Endothelial cell of umbilical vein (primary cell): ENCODE measurements around the gene PKNOX1. TPM values are rescaled to one million over a fixed set of nuclear protein-coding genes. Genes with fewer than 3 reads are reported as not detected.

Experiments
- BruUV-seq: library from RNA; stranded (reverse); fragments of 400-500 nt; replicated peaks from 2 replicates; lab custom pipeline; 2021; lab: Mats Ljungman, UMichigan
- CTCF ChIA-PET: fragments of 300-600, 350-600 bp; sonication (Branson Sonifier 250); formaldehyde crosslinking; loops from one replicate; lab custom pipeline; 2021; ENCODE audit warnings: antibody characterized with exemption, inconsistent platforms; lab: Charles Lee
- POLR2A ChIA-PET: fragments of 300-600, 350-600 bp; sonication (Branson Sonifier 250); formaldehyde crosslinking; loops from one replicate; lab custom pipeline; 2021; ENCODE audit warnings: antibody characterized with exemption, inconsistent platforms; lab: Charles Lee
- DNase-seq: peaks from one replicate; pipeline ENCODE4 v3.0.0-alpha.2; 2011; ENCODE audit warnings: low read depth, low spot score
- FAIRE-seq: peaks from 2 replicates; lab custom pipeline; 2011; peaks lifted over from hg19 to GRCh38; lab: Jason Lieb, UNC
- H2AFZ ChIP-seq: 2 replicates; pipeline ENCODE4 v1.6.0; 2012; ENCODE audit warnings: low read depth, low read length, control low read depth, inconsistent platforms
- H3K27ac ChIP-seq: 2 replicates; pipeline ENCODE4 v1.5.1; 2011; ENCODE audit warnings: low read depth, mild to moderate bottlenecking, control low read depth, low read length, moderate library complexity; ENCODE audit not compliant: insufficient read depth
- H3K27me3 ChIP-seq, 2 experiments: 2 replicates each; pipeline versions ENCODE4 v1.6.0 to v1.6.1; 2011; ENCODE audit warnings: low read length in 2 of 2, mixed read lengths in 1 of 2; ENCODE audit not compliant: control insufficient read depth in 2 of 2, insufficient read depth in 2 of 2
- H3K36me3 ChIP-seq, 2 experiments: 2 replicates in 1 of 2; 3 replicates in 1 of 2; pipeline ENCODE4 v1.5.1; 2011; ENCODE audit warnings: low read length in 2 of 2, mild to moderate bottlenecking in 1 of 2, moderate library complexity in 1 of 2; ENCODE audit not compliant: control insufficient read depth in 2 of 2, insufficient read depth in 2 of 2; ENCODE audit errors: extremely low read depth in 1 of 2
- H3K4me1 ChIP-seq: 3 replicates; pipeline ENCODE4 v1.5.1; 2011; ENCODE audit warnings: mild to moderate bottlenecking, low read length; ENCODE audit not compliant: control insufficient read depth, insufficient read depth; ENCODE audit errors: extremely low read depth
- H3K4me2 ChIP-seq: 2 replicates; pipeline ENCODE4 v1.6.1; 2011; ENCODE audit warnings: low read length, control low read depth, mixed read lengths; ENCODE audit not compliant: insufficient read depth
- H3K4me3 ChIP-seq, 3 experiments: fragments of 200-600 bp in 1 of 3; sonication (generic), shearing (Covaris generic) in 1 of 3; replicated peaks in 1 of 3; 2 replicates each; pipeline ENCODE4 v1.5.1; 2011 to 2016; ENCODE audit warnings: control low read depth in 3 of 3, low read length in 3 of 3, mild to moderate bottlenecking in 2 of 3, inconsistent platforms in 1 of 3, low read depth in 1 of 3, moderate library complexity in 1 of 3; ENCODE audit not compliant: insufficient read depth in 1 of 3
- H3K79me2 ChIP-seq: 2 replicates; pipeline ENCODE4 v1.6.0; 2012; ENCODE audit warnings: low read length, inconsistent platforms; ENCODE audit not compliant: control insufficient read depth, insufficient read depth
- H3K9ac ChIP-seq: replicated peaks from 2 replicates; pipeline ENCODE3; 2011; ENCODE audit warnings: low read length, control low read depth; ENCODE audit not compliant: insufficient read depth; ENCODE audit errors: extremely low read depth
- H3K9me1 ChIP-seq: replicated peaks from 3 replicates; pipeline ENCODE4 v1.6.0; 2011; ENCODE audit warnings: mild to moderate bottlenecking, low read length; ENCODE audit not compliant: control insufficient read depth, insufficient read depth; ENCODE audit errors: extremely low read depth
- H3K9me3 ChIP-seq: replicated peaks from 2 replicates; pipeline ENCODE4 v1.5.1; 2012; ENCODE audit warnings: low read length, inconsistent platforms; ENCODE audit not compliant: control insufficient read depth, insufficient read depth
- H4K20me1 ChIP-seq: replicated peaks from 2 replicates; pipeline ENCODE3; 2011; ENCODE audit warnings: mild to moderate bottlenecking, low read length; ENCODE audit not compliant: control insufficient read depth, insufficient read depth; ENCODE audit errors: extremely low read depth
- EZH2 ChIP-seq: IDR thresholded peaks from 2 replicates; pipeline ENCODE4 v1.6.1; 2012; ENCODE audit warnings: borderline replicate concordance, low read depth, mild to moderate bottlenecking, moderate library complexity, low read length, inconsistent platforms; ENCODE audit not compliant: severe bottlenecking
- FOS ChIP-seq: IDR thresholded peaks from 2 replicates; pipeline ENCODE4 v1.6.1; 2011; ENCODE audit warnings: mild to moderate bottlenecking, low read length, moderate library complexity, borderline replicate concordance; ENCODE audit not compliant: insufficient read depth
- GATA2 ChIP-seq: IDR thresholded peaks from 2 replicates; pipeline ENCODE4 v1.7.0; 2011; ENCODE audit warnings: low read depth, mild to moderate bottlenecking, moderate library complexity, mixed read lengths, low read length; ENCODE audit not compliant: insufficient read length, insufficient read depth
- JUN ChIP-seq: IDR thresholded peaks from 2 replicates; pipeline ENCODE4 v1.6.1; 2011; ENCODE audit warnings: borderline replicate concordance, low read depth; ENCODE audit not compliant: insufficient read length, insufficient read depth
- MYC ChIP-seq: IDR thresholded peaks from one replicate; pipeline ENCODE4 v1.6.1; 2011; ENCODE audit warnings: mild to moderate bottlenecking, low read depth, low read length
- POLR2A ChIP-seq: IDR thresholded peaks from 2 replicates; pipeline ENCODE4 v1.6.1; 2012; ENCODE audit warnings: low read depth, mild to moderate bottlenecking, control low read depth, low read length
- POLR2AphosphoS5 ChIP-seq: IDR thresholded peaks from 2 replicates; pipeline ENCODE4 v1.6.1; 2012; ENCODE audit warnings: low read depth, mild to moderate bottlenecking, control low read depth, low read length, moderate library complexity; ENCODE audit not compliant: insufficient read depth
- dilution Hi-C: fragments of 300-500 bp; cut with MboI; formaldehyde crosslinking; loops from one replicate; pipeline ENCODE4 v1.15.0; 2019; ENCODE audit warnings: low sequenced_read_pairs; ENCODE audit not compliant: extremely low pct_ligation_motif_present
- intact Hi-C: fragments of 100-400 bp; cut with micrococcal nuclease; formaldehyde crosslinking; loops from one replicate; pipeline ENCODE4 v1.10.0; 2022
- polyA plus RNA-seq, 4 experiments: library from polyadenylated mRNA; depleted of rRNA in 3 of 4; stranded (reverse) in 3 of 4; unstranded in 1 of 4; fragments of >200 nt; gene quantifications; 2 replicates each; pipeline versions ENCODE4 v1.2.1 to v1.2.3, GENCODE V29; 2011 to 2012; ENCODE audit warnings: missing spikeins in 1 of 4
- total RNA-seq: library from RNA; stranded (reverse); gene quantifications from 2 replicates; pipeline ENCODE4 v1.2.3, GENCODE V29; 2021
- TF ChIP-seq, protein P1 (sequence below): IDR thresholded peaks from 2 replicates; pipeline ENCODE4 v1.6.1; 2011; ENCODE audit not compliant: insufficient read depth, insufficient read length
- TF ChIP-seq, protein P2 (sequence below), 2 donors: IDR thresholded peaks; 1 replicate in 1 of 2; 2 replicates in 1 of 2; pipeline ENCODE4 v1.5.1; 2011; ENCODE audit warnings: low read length in 2 of 2, mild to moderate bottlenecking in 2 of 2, moderate library complexity in 2 of 2, control low read depth in 1 of 2, inconsistent platforms in 1 of 2, low read depth in 1 of 2; ENCODE audit not compliant: insufficient read depth in 1 of 2; ENCODE audit errors: extremely low read depth in 1 of 2

PKNOX1 gene
- total and polyA plus RNA-seq, 2 donors (not counting 3 experiments of a cell fraction or from before 2014, with no cell fraction given) = 16.6 to 23.6 TPM

DNA sequence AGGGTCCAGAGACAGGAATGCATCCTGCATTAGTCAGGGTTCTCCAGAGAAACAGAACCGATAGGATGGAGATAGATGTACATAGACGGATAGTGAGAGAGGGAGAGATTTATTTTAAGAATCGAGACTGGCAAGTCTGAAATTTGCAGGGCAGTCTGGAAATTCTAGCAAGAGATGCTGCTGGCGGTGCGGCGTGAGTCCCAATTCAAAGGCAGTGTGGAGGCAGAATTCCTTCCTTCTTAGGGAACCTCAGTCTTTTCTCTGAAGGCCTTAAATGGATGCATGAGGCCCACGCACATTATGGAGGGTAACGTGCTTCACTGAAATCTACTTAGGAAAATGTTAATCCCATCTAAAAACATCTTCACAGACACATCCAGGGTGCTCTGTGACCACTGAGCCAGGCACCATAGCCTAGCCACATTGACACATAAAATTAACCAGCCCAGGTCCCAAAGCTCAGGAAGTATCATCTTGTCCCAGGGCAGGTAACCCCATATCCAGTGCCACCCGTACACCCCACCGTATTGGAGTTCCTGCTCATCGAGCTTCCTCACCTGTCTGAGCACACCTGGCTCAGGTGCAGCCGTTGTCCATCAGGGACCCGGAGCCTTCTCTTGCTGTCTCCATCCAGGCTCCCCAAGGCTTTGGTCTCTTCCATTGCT lies 9.7 kb upstream of the PKNOX1 start:
- BruUV-seq = no TSS peak
- dilution Hi-C loops = no loop called here
- Histone ChIP-seq H3K27me3 (no peaks in the 10 kb centered on the region), H3K4me1 (no peaks in the 10 kb centered on the region), H2AFZ (no peak overlapping the region), H4K20me1 (no peaks in the 10 kb centered on the region), H3K9me3 (no peaks in the 10 kb centered on the region), H3K27ac (no peak overlapping the region), H3K9ac (no peak overlapping the region), H3K4me2 (no peak overlapping the region), H3K36me3 (no peaks in the 10 kb centered on the region), H3K79me2 (no peaks in the 10 kb centered on the region), H3K9me1 (no peaks in the 10 kb centered on the region), H3K4me3 (no peak overlapping the region)
- DNase-seq (no peak), FAIRE-seq (no peak)
- CTCF ChIA-PET = no interaction called here
- POLR2A ChIA-PET = no interaction called here
- intact Hi-C loops = no loop called here
- no peak for TF ChIP-seq FOS
- TF ChIP-seq, protein P1, sequence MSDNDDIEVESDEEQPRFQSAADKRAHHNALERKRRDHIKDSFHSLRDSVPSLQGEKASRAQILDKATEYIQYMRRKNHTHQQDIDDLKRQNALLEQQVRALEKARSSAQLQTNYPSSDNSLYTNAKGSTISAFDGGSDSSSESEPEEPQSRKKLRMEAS = no peak
- no peak for TF ChIP-seq EZH2
- no peak for TF ChIP-seq GATA2
- TF ChIP-seq POLR2A = no peak
- TF ChIP-seq JUN = no peak
- TF ChIP-seq, protein P2, sequence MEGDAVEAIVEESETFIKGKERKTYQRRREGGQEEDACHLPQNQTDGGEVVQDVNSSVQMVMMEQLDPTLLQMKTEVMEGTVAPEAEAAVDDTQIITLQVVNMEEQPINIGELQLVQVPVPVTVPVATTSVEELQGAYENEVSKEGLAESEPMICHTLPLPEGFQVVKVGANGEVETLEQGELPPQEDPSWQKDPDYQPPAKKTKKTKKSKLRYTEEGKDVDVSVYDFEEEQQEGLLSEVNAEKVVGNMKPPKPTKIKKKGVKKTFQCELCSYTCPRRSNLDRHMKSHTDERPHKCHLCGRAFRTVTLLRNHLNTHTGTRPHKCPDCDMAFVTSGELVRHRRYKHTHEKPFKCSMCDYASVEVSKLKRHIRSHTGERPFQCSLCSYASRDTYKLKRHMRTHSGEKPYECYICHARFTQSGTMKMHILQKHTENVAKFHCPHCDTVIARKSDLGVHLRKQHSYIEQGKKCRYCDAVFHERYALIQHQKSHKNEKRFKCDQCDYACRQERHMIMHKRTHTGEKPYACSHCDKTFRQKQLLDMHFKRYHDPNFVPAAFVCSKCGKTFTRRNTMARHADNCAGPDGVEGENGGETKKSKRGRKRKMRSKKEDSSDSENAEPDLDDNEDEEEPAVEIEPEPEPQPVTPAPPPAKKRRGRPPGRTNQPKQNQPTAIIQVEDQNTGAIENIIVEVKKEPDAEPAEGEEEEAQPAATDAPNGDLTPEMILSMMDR (IDR thresholded peaks at IDR 0.05; ENCODE audit: extremely low read depth in 1 of 2, insufficient read depth in 1 of 2, low read depth in 1 of 2, low read length in 2 of 2) = no peak
- no peak for TF ChIP-seq MYC
- no peak for TF ChIP-seq POLR2AphosphoS5
